Natural killer cell (primary cell): Measurements from ENCODE around the gene EPM2A. TPM values are rescaled to one million over a fixed set of nuclear protein-coding genes. Genes with fewer than 3 reads are reported as not detected.

ENCODE experiments used
- ATAC-seq, 3 donors: fragments of 150-1000 bp in 2 of 3; fragments of 200-7000 bp in 1 of 3; cut with Tn5 transposase; 1 replicate in 1 of 3; 2 replicates in 2 of 3; pipeline ENCODE4 v1.10.0; 2021; ENCODE audit warnings: mild to moderate bottlenecking in 2 of 3, moderate library complexity in 2 of 3
- DNase-seq, 2 donors: peaks; one replicate each; pipeline versions ENCODE4 v3.0.0 to v3.0.0-alpha.2; 2013 to 2021; ENCODE audit warnings: mixed read lengths in 1 of 2
- H3K27ac ChIP-seq: one replicate; pipeline ENCODE4 v1.5.1; 2013; ENCODE audit warnings: mild to moderate bottlenecking, low read length
- H3K27me3 ChIP-seq: one replicate; pipeline ENCODE4 v1.6.1; 2013; ENCODE audit warnings: low read length; ENCODE audit not compliant: control insufficient read depth, insufficient read depth
- H3K36me3 ChIP-seq: one replicate; pipeline ENCODE4 v1.6.1; 2013; ENCODE audit warnings: low read length; ENCODE audit not compliant: control insufficient read depth, insufficient read depth
- H3K4me1 ChIP-seq: one replicate; pipeline ENCODE4 v1.6.1; 2013; ENCODE audit warnings: low read length; ENCODE audit not compliant: control insufficient read depth, insufficient read depth
- H3K4me3 ChIP-seq: one replicate; pipeline ENCODE4 v1.5.1; 2013; ENCODE audit warnings: low read length
- H3K9me3 ChIP-seq: one replicate; pipeline ENCODE4 v1.6.1; 2013; ENCODE audit warnings: low read length; ENCODE audit not compliant: control insufficient read depth, insufficient read depth
- H3K27ac Mint-ChIP-seq, 2 donors: one replicate each; pipeline ENCODE4 v1.8.0; 2022; ENCODE audit warnings: mild to moderate bottlenecking in 2 of 2, mixed read lengths in 2 of 2, moderate library complexity in 1 of 2
- H3K27me3 Mint-ChIP-seq, 2 donors: one replicate each; pipeline ENCODE4 v1.8.0; 2022; ENCODE audit warnings: low read depth in 2 of 2, mixed read lengths in 2 of 2
- H3K36me3 Mint-ChIP-seq: one replicate; pipeline ENCODE4 v1.8.0; 2022; ENCODE audit warnings: mixed read lengths
- H3K4me1 Mint-ChIP-seq, 2 donors: one replicate each; pipeline ENCODE4 v1.8.0; 2022; ENCODE audit warnings: mixed read lengths in 2 of 2
- H3K4me3 Mint-ChIP-seq: one replicate; pipeline ENCODE4 v1.8.0; 2022; ENCODE audit warnings: mild to moderate bottlenecking, moderate library complexity, mixed read lengths
- H3K9me3 Mint-ChIP-seq, 2 donors: one replicate each; pipeline ENCODE4 v1.8.0; 2022; ENCODE audit warnings: mixed read lengths in 2 of 2
- CTCF ChIP-seq: fragments of 200-600 bp; IDR thresholded peaks from one replicate; pipeline ENCODE4 v1.8.0; 2022; ENCODE audit warnings: antibody characterized with exemption
- WGBS: methylation state at CpG from one replicate; pipeline ENCODE4 v1.1.7; 2013; ENCODE audit warnings: missing lambda C conversion rate; ENCODE audit not compliant: insufficient coverage; 5-methylcytosine and 5-hydroxymethylcytosine counted together
- intact Hi-C: fragments of 100-400 bp; cut with micrococcal nuclease; formaldehyde crosslinking; loops from one replicate; pipeline ENCODE4 v1.14.2; 2022
- total RNA-seq, 4 donors: library from RNA; stranded (reverse); fragments of 120-200 nt in 1 of 4; gene quantifications; one replicate each; pipeline versions ENCODE4 v1.2.3 to v1.2.4, GENCODE V29; 2013 to 2022

The EPM2A gene
- total RNA-seq, 3 donors from 2014 or later (not counting 1 experiment from before 2014, with no cell fraction given): 5.2 to 6.9 (median 6.7) TPM

GRCh38 chr6:145733810-145734209 lies 1.5 kb downstream of the EPM2A start:
- no peak overlapping the region for H3K4me3 ChIP-seq

GRCh38 chr6:145733207-145733606 lies 2.1 kb downstream of the EPM2A start:
- DNase-seq (no peak), ATAC-seq (no peak)
- Mint-ChIP-seq H3K4me1 (peaks cover 0 to 13% of the 10 kb centered on the region in 2 donors), H3K9me3 (no peaks in the 10 kb centered on the region), H3K27ac (no peak overlapping the region), H3K4me3 (peak overlapping the region; percentile 53), H3K36me3 (no peaks in the 10 kb centered on the region), H3K27me3 (no peaks in the 10 kb centered on the region)
- WGBS: no CpG with 5 or more reads among the region's 1 CpG
- H3K36me3 ChIP-seq: no peaks in the 10 kb centered on the region
- no peaks in the 10 kb centered on the region for H3K27me3 ChIP-seq
- H3K27ac ChIP-seq: no peak overlapping the region
- peaks cover 5% of the 10 kb centered on the region for H3K4me1 ChIP-seq
- H3K9me3 ChIP-seq: peaks cover 8% of the 10 kb centered on the region
- intact Hi-C loops: loop anchor here (5.0 to 10.0 kb wide), 3 partner anchors 84 to 232 kb away; partner anchors contain the start of gene SHPRH
- no peak overlapping the region for H3K4me3 ChIP-seq
- no peak for TF ChIP-seq CTCF

More at GRCh38 chr6:145733810-145734209, 1.5 kb downstream of the EPM2A start:
- peaks cover 6% of the 10 kb centered on the region for H3K9me3 ChIP-seq
- no peak for TF ChIP-seq CTCF
- H3K36me3 ChIP-seq: no peaks in the 10 kb centered on the region
- Mint-ChIP-seq H3K9me3 (no peaks in the 10 kb centered on the region), H3K27ac (peak overlapping the region in 1 of 2 donors; percentile 90), H3K27me3 (no peaks in the 10 kb centered on the region), H3K36me3 (no peaks in the 10 kb centered on the region), H3K4me3 (peak overlapping the region; percentile 99), H3K4me1 (peaks cover 0 to 13% of the 10 kb centered on the region in 2 donors)
- H3K27ac ChIP-seq: no peak overlapping the region
- DNase-seq (peak in 1 of 2 donors; percentile 6), ATAC-seq (no peak)
- H3K4me1 ChIP-seq: peaks cover 5% of the 10 kb centered on the region
- WGBS: no CpG with 5 or more reads among the region's 4 CpGs
- intact Hi-C loops: loop anchor here (5.0 to 10.0 kb wide), 3 partner anchors 83 to 231 kb away; partner anchors contain the start of gene SHPRH
- H3K27me3 ChIP-seq: no peaks in the 10 kb centered on the region

GRCh38 chr6:145731447-145731846 lies 3.9 kb downstream of the EPM2A start:
- peaks cover 0 to 13% of the 10 kb centered on the region in 2 donors for H3K4me1 Mint-ChIP-seq
- DNase-seq (no peak), ATAC-seq (no peak)
- TF ChIP-seq CTCF: no peak
- no peaks in the 10 kb centered on the region for H3K36me3 Mint-ChIP-seq
- H3K4me3 ChIP-seq: no peak overlapping the region
- intact Hi-C loops: loop anchor here (5.0 to 10.0 kb wide), 3 partner anchors 86 to 233 kb away; partner anchors contain the start of gene SHPRH
- no CpG with 5 or more reads among the region's 1 CpG for whole genome bisulfite sequencing
- H3K9me3 Mint-ChIP-seq: no peaks in the 10 kb centered on the region
- H3K4me1 ChIP-seq: peaks cover 5% of the 10 kb centered on the region
- H3K27me3 ChIP-seq: no peaks in the 10 kb centered on the region
- no peak overlapping the region for H3K27ac Mint-ChIP-seq
- no peak overlapping the region for H3K27ac ChIP-seq
- H3K36me3 ChIP-seq: no peaks in the 10 kb centered on the region
- H3K4me3 Mint-ChIP-seq: no peak overlapping the region
- H3K9me3 ChIP-seq: peaks cover 8% of the 10 kb centered on the region
- H3K27me3 Mint-ChIP-seq: no peaks in the 10 kb centered on the region

- Mint-ChIP-seq H3K4me1 (peaks cover 0 to 8% of the 10 kb centered on the region in 2 donors), H3K27me3 (no peaks in the 10 kb centered on the region), H3K9me3 (no peaks in the 10 kb centered on the region), H3K27ac (no peak overlapping the region), H3K36me3 (no peaks in the 10 kb centered on the region), H3K4me3 (no peak overlapping the region)
- Histone ChIP-seq H3K4me3 (no peak overlapping the region), H3K27me3 (no peaks in the 10 kb centered on the region), H3K9me3 (peaks cover 8% of the 10 kb centered on the region), H3K4me1 (no peaks in the 10 kb centered on the region), H3K36me3 (no peaks in the 10 kb centered on the region), H3K27ac (no peak overlapping the region)
- DNase-seq: no peak
- TF ChIP-seq CTCF: no peak
- WGBS: 68% methylated on average over 2 of the region's 2 CpGs
- no peak for ATAC-seq
- intact Hi-C loops: loop anchor here (5.0 to 10.0 kb wide), 3 partner anchors 87 to 235 kb away; partner anchors contain the start of gene SHPRH
Measured at GRCh38 chr6:145729887-145730286, 5.4 kb downstream of the EPM2A start.
